DOHH2 (cell line): ENCODE data around the gene MIGA2.

Source experiments
- H3F3A ChIP-seq: fragments of 200-600 bp; sonication (generic), shearing (Covaris generic); 2 replicates; pipeline ENCODE4 v1.6.0; 2016; ENCODE audit warnings: antibody characterized with exemption, mild to moderate bottlenecking; ENCODE audit not compliant: control insufficient read depth, insufficient read depth
- H3K27ac ChIP-seq: fragments of 200-600 bp; sonication (generic); 2 replicates; pipeline ENCODE4 v1.5.1; 2014; ENCODE audit warnings: low read depth, mild to moderate bottlenecking, low read length, moderate library complexity
- H3K27me3 ChIP-seq: fragments of 200-600 bp; sonication (generic); 2 replicates; pipeline ENCODE4 v1.6.1; 2014; ENCODE audit warnings: mild to moderate bottlenecking, low read length, mixed read lengths; ENCODE audit not compliant: control insufficient read depth
- H3K36me3 ChIP-seq: fragments of 200-600 bp; sonication (generic); 2 replicates; pipeline ENCODE4 v1.6.1; 2014; ENCODE audit warnings: mild to moderate bottlenecking, low read length, moderate library complexity, mixed read lengths; ENCODE audit not compliant: control insufficient read depth
- H3K4me1 ChIP-seq: fragments of 200-600 bp; sonication (generic); 2 replicates; pipeline ENCODE4 v1.6.1; 2014; ENCODE audit warnings: mild to moderate bottlenecking, low read length, mixed read lengths; ENCODE audit not compliant: control insufficient read depth
- H3K4me2 ChIP-seq: fragments of 200-600 bp; sonication (generic); 2 replicates; pipeline ENCODE4 v1.6.0; 2014; ENCODE audit warnings: mild to moderate bottlenecking, low read length, moderate library complexity
- H3K4me3 ChIP-seq: fragments of 200-600 bp; sonication (generic); 2 replicates; pipeline ENCODE4 v1.5.1; 2014; ENCODE audit warnings: mild to moderate bottlenecking, low read length, mixed read lengths
- H3K79me2 ChIP-seq: fragments of 200-600 bp; sonication (generic); 2 replicates; pipeline ENCODE4 v1.6.1; 2014; ENCODE audit warnings: mild to moderate bottlenecking, low read length, mixed read lengths; ENCODE audit not compliant: control insufficient read depth
- H3K9me2 ChIP-seq: fragments of 200-600 bp; sonication (generic); replicated peaks from 2 replicates; pipeline ENCODE4 v1.6.1; 2014; ENCODE audit warnings: mild to moderate bottlenecking, low read length, mixed read lengths; ENCODE audit not compliant: control insufficient read depth
- H3K9me3 ChIP-seq: fragments of 200-600 bp; sonication (generic); 2 replicates; pipeline ENCODE4 v1.6.1; 2014; ENCODE audit warnings: antibody characterized with exemption, low read length, mixed read lengths; ENCODE audit not compliant: control insufficient read depth, insufficient read depth
- H4K20me1 ChIP-seq: fragments of 200-600 bp; sonication (generic); 2 replicates; pipeline ENCODE4 v1.6.0; 2014; ENCODE audit warnings: low read depth, mild to moderate bottlenecking, antibody characterized with exemption, low read length, moderate library complexity; ENCODE audit not compliant: control insufficient read depth, insufficient read depth
- EZH2phosphoT487 ChIP-seq: fragments of 200-600 bp; sonication (generic); IDR thresholded peaks from 2 replicates; pipeline ENCODE4 v1.6.1; 2017; ENCODE audit warnings: borderline replicate concordance, mild to moderate bottlenecking, antibody characterized with exemption, low read length, moderate library complexity, mixed read lengths
- TF ChIP-seq, protein P1 (sequence below): fragments of 200-600 bp; sonication (generic); IDR thresholded peaks from one replicate; pipeline ENCODE4 v1.5.1; 2014; ENCODE audit warnings: antibody characterized with exemption, mild to moderate bottlenecking, low read depth, low read length; ENCODE audit not compliant: poor library complexity, severe bottlenecking

MIGA2 gene

DNA sequence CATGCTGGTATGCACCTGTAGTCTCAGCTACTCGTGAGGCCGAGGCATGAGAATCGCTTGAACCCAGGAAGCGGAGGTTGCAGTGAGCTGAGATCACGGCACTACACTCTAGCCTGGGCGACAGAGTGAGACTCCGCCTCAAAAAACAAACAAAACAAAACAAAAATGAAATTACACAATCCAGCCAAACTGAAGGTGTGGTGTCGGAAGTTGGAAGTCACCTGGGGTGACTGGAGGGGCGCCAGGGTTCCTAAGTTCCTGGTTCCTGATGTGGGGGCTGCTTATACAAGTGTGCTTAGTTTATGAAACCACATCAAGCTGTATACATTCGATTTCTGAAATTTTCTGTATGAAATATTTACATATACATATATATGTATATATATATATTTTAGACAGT, 40.8 kb downstream of the MIGA2 start:
- no peak overlapping the region for H3K27ac ChIP-seq
- H4K20me1 ChIP-seq, result peaks cover 8% of the 10 kb centered on the region; the same call in 1 of the 2 replicates
- no peaks in the 10 kb centered on the region for H3K27me3 ChIP-seq
- no peak overlapping the region for H3K4me3 ChIP-seq
- no peaks in the 10 kb centered on the region for H3K9me2 ChIP-seq
- H3F3A ChIP-seq, result 0 out of 2 replicates have a peak, but pooled peaks cover 3% of the 10 kb centered on the region
- H3K79me2 ChIP-seq, result peaks cover 12% of the 10 kb centered on the region
- H3K36me3 ChIP-seq, result no peaks in the 10 kb centered on the region
- TF ChIP-seq EZH2phosphoT487, result no peak
- TF ChIP-seq, protein P1, sequence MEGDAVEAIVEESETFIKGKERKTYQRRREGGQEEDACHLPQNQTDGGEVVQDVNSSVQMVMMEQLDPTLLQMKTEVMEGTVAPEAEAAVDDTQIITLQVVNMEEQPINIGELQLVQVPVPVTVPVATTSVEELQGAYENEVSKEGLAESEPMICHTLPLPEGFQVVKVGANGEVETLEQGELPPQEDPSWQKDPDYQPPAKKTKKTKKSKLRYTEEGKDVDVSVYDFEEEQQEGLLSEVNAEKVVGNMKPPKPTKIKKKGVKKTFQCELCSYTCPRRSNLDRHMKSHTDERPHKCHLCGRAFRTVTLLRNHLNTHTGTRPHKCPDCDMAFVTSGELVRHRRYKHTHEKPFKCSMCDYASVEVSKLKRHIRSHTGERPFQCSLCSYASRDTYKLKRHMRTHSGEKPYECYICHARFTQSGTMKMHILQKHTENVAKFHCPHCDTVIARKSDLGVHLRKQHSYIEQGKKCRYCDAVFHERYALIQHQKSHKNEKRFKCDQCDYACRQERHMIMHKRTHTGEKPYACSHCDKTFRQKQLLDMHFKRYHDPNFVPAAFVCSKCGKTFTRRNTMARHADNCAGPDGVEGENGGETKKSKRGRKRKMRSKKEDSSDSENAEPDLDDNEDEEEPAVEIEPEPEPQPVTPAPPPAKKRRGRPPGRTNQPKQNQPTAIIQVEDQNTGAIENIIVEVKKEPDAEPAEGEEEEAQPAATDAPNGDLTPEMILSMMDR, result no peak
- peaks cover 15% of the 10 kb centered on the region for H3K4me1 ChIP-seq
- no peak overlapping the region for H3K4me2 ChIP-seq
- H3K9me3 ChIP-seq, result no peaks in the 10 kb centered on the region

DNA sequence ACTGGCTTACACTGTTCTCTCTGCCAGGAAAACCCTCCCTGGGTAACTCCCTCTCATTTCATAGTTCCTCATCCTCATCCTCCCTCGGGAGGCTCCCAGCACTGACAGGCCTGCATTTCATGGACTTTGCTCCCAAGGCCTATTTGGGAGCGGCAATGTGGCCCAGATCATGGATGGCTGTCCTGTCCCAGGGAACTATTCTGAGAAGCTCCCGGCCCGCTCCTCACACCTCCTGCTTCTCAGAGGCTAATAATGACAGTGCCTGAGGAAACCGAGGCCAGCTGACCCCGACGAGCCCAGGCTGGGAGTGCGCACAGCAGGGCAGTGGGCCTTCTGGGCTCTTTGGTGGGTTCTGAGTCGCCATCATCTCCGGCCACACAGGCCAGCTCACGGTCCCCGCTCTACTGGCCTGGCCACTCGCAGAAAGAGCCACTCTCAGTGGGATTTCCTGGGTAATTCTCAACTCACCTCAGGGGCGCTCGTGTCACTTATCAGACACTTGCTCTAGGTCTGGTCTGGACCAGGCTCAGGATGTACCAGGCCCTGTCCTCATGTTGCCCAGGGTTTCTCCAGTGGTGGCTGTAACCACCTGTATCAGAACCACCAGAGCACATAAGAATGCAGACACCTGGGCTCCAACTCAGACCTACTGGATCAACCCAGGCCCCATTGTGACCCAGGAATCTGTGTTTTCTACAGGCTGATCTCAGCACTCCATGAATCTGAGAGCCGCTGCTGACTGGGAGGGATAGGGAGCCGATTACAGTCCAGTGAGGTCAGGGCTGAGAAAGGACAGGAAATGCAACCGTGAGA, 42.5 kb downstream of the MIGA2 start:
- Histone ChIP-seq H3K4me3 (no peak overlapping the region), H3F3A (0 out of 2 replicates have a peak, but pooled peaks cover 3% of the 10 kb centered on the region), H3K4me2 (no peak overlapping the region), H4K20me1 (peaks cover 8% of the 10 kb centered on the region; the same call in 1 of the 2 replicates), H3K27me3 (no peaks in the 10 kb centered on the region), H3K9me2 (no peaks in the 10 kb centered on the region), H3K9me3 (no peaks in the 10 kb centered on the region), H3K27ac (no peak overlapping the region), H3K79me2 (peaks cover 29% of the 10 kb centered on the region), H3K4me1 (peaks cover 19% of the 10 kb centered on the region), H3K36me3 (no peaks in the 10 kb centered on the region)
- TF ChIP-seq EZH2phosphoT487, result no peak
- TF ChIP-seq, protein P1, result no peak

DNA sequence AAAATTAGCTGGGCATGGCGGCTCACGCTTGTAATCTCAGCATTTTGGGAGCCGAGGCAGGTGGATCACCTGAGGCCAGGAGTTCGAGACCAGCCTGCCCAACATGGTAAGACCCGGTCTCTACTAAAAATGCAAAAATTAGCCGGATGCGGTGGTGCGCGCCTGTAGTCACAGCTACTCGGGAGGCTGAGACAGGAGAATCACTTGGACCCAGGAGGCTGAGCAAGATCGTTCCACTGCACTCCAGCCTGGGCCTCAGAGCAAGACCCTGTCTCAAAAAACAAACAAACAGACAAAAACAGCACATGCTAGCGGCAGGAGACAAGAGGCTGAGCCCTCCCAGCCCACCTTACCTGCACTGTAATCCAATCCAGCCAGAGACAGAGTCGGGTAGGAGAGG, 43.4 kb downstream of the MIGA2 start:
- Histone ChIP-seq H3K27me3 (no peaks in the 10 kb centered on the region), H3K4me3 (peak overlapping the region; percentile 89)
- TF ChIP-seq EZH2phosphoT487, result no peak
- TF ChIP-seq, protein P1, result no peak

More for the DNA sequence above, 43.4 kb downstream of the MIGA2 start:
- Histone ChIP-seq H3K79me2 (peaks cover 33% of the 10 kb centered on the region), H3K4me1 (peaks cover 19% of the 10 kb centered on the region), H4K20me1 (peaks cover 8% of the 10 kb centered on the region; the same call in 1 of the 2 replicates), H3K27ac (no peak overlapping the region), H3K4me2 (peak overlapping the region; percentile 99), H3K36me3 (no peaks in the 10 kb centered on the region), H3F3A (no peaks in the 10 kb centered on the region), H3K9me2 (no peaks in the 10 kb centered on the region), H3K9me3 (no peaks in the 10 kb centered on the region)
